ENCODE data around the gene COPRS.

The COPRS gene

GRCh38 chr17:31858642-31859486 lies at the start of gene COPRS:
COPRS (minus strand) TSS chr17:31859244; CDS start chr17:31859199, 45 bp downstream.
- DNase-seq (ENCODE audit: low read depth): peak; percentile 65

- no peak for DNase-seq (ENCODE audit: low read depth)
Measured at GRCh38 chr17:31908386-31908785, 49.3 kb upstream of the COPRS start.

- DNase-seq (ENCODE audit: low read depth): peak; percentile 22
Measured at GRCh38 chr17:31907342-31907962, 48.4 kb upstream of the COPRS start.

GRCh38 chr17:31903401-31903800 lies 44.4 kb upstream of the COPRS start:
- DNase-seq (ENCODE audit: low read depth): no peak

- no peak for DNase-seq (ENCODE audit: low read depth)
Measured at GRCh38 chr17:31902693-31903092, 43.6 kb upstream of the COPRS start.

- no peak for DNase-seq (ENCODE audit: low read depth)
Measured at GRCh38 chr17:31900877-31901276, 41.8 kb upstream of the COPRS start.

- DNase-seq (ENCODE audit: low read depth): no peak
Measured at GRCh38 chr17:31888124-31888523, 29.1 kb upstream of the COPRS start.

- DNase-seq (ENCODE audit: low read depth): no peak
Measured at GRCh38 chr17:31882571-31882970, 23.5 kb upstream of the COPRS start.

GRCh38 chr17:31880311-31880710 lies 21.3 kb upstream of the COPRS start:
- no peak for DNase-seq (ENCODE audit: low read depth)

GRCh38 chr17:31878703-31879073 lies 19.6 kb upstream of the COPRS start:
- DNase-seq (ENCODE audit: low read depth): no peak

GRCh38 chr17:31877911-31878702 lies 19.1 kb upstream of the COPRS start:
- peak; percentile 47 for DNase-seq (ENCODE audit: low read depth)

- no peak for DNase-seq (ENCODE audit: low read depth)
Measured at GRCh38 chr17:31877341-31877740, 18.3 kb upstream of the COPRS start.

- DNase-seq (ENCODE audit: low read depth): no peak
Measured at GRCh38 chr17:31875081-31875480, 16.0 kb upstream of the COPRS start.

GRCh38 chr17:31869797-31870568 lies 10.9 kb upstream of the COPRS start:
- no peak for DNase-seq (ENCODE audit: low read depth)

GRCh38 chr17:31869031-31869430 lies 10.0 kb upstream of the COPRS start:
- DNase-seq (ENCODE audit: low read depth): no peak

GRCh38 chr17:31859487-31860008 lies 504 bp upstream of the COPRS start:
- DNase-seq (ENCODE audit: low read depth): no peak

GRCh38 chr17:31857920-31858641 lies 963 bp downstream of the COPRS start:
- DNase-seq (ENCODE audit: low read depth): no peak

GRCh38 chr17:31856750-31857149 lies 2.3 kb downstream of the COPRS start:
- no peak for DNase-seq (ENCODE audit: low read depth)

GRCh38 chr17:31854672-31855071 lies 4.4 kb downstream of the COPRS start:
- DNase-seq (ENCODE audit: low read depth): no peak

GRCh38 chr17:31853911-31854470 lies 5.1 kb downstream of the COPRS start:
- DNase-seq (ENCODE audit: low read depth): no peak

- DNase-seq (ENCODE audit: low read depth): no peak
Measured at GRCh38 chr17:31845291-31845690, 13.8 kb downstream of the COPRS start.
